HCT116 (cell line): ENCODE data around the gene ASS1.

Experiments used
- EZH2 ChIP-seq: fragments of 200-600 bp; sonication (generic); IDR thresholded peaks from 2 replicates; pipeline ENCODE4 v1.6.1; 2017; ENCODE audit warnings: antibody characterized with exemption, mixed run types
- EZH2phosphoT487 ChIP-seq: fragments of 200-600 bp; IDR thresholded peaks from 2 replicates; pipeline ENCODE4 v1.6.1; 2018; ENCODE audit warnings: antibody characterized with exemption, borderline replicate concordance
- MAX ChIP-seq: IDR thresholded peaks from 2 replicates; pipeline ENCODE4 v1.6.1; 2012
- POLR2A ChIP-seq: IDR thresholded peaks from 2 replicates; pipeline ENCODE4 v1.7.0; 2011; ENCODE audit warnings: borderline replicate concordance; ENCODE audit not compliant: insufficient read depth, insufficient read length; ENCODE audit errors: extremely low read depth
- REST ChIP-seq: IDR thresholded peaks from 2 replicates; pipeline ENCODE4 v1.6.1; 2012; ENCODE audit warnings: low read depth
- SIN3A ChIP-seq: IDR thresholded peaks from 2 replicates; pipeline ENCODE4 v1.6.1; 2012; ENCODE audit warnings: low read depth
- ZBTB33 ChIP-seq: IDR thresholded peaks from 2 replicates; pipeline ENCODE4 v1.6.1; 2011; ENCODE audit warnings: mild to moderate bottlenecking, low read length, moderate library complexity; ENCODE audit not compliant: insufficient replicate concordance; ENCODE audit errors: extremely low read depth
- TF ChIP-seq, protein P1 (sequence below), 3 experiments: fragments of 200-600 bp in 1 of 3; sonication (generic) in 1 of 3; IDR thresholded peaks in 2 of 3; conservative IDR thresholded peaks in 1 of 3; 2 replicates each; pipeline ENCODE4 v1.5.1; 2012 to 2017; ENCODE audit warnings: low read depth in 2 of 3, low read length in 2 of 3, antibody characterized with exemption in 1 of 3, borderline replicate concordance in 1 of 3, control low read depth in 1 of 3, mild to moderate bottlenecking in 1 of 3, mixed read lengths in 1 of 3, mixed run types in 1 of 3, moderate library complexity in 1 of 3; ENCODE audit not compliant: insufficient read depth in 1 of 3

DNA sequence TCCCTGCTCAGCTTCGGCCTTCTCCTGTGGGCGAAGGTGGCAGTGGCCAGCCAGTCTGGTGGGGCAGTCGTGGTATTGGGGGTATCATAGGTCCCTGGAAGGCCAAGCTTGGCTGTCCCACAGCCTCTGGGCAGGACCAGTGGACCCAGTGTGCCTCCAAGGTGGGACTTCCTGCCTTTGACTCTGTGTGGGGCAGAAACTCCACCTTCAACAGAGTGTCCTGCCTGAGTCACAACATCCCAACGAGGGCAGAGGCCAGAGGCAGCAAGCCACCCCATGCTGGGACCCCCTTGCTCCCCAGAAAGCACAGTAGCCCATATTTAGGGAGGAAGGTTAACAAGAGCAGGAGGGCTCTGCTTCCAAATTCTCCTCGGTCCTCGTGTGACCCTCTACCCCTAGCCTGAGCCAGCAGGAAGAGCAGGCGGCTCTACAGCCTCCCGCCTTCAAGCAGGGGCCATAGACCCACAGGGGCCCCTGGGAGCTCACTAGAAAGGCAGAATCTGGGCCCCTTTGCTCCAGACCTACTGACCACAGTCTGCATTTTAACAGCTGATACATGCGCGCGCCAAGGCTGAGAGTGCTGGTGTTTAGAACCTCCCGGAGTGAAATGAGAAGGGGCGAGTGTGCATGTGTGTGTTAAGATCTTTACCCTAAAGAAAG lies 83.0 kb downstream of the ASS1 start:
- TF ChIP-seq, protein P1, sequence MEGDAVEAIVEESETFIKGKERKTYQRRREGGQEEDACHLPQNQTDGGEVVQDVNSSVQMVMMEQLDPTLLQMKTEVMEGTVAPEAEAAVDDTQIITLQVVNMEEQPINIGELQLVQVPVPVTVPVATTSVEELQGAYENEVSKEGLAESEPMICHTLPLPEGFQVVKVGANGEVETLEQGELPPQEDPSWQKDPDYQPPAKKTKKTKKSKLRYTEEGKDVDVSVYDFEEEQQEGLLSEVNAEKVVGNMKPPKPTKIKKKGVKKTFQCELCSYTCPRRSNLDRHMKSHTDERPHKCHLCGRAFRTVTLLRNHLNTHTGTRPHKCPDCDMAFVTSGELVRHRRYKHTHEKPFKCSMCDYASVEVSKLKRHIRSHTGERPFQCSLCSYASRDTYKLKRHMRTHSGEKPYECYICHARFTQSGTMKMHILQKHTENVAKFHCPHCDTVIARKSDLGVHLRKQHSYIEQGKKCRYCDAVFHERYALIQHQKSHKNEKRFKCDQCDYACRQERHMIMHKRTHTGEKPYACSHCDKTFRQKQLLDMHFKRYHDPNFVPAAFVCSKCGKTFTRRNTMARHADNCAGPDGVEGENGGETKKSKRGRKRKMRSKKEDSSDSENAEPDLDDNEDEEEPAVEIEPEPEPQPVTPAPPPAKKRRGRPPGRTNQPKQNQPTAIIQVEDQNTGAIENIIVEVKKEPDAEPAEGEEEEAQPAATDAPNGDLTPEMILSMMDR (IDR thresholded peaks at IDR 0.05 in 2 of 3, conservative IDR thresholded peaks at IDR 0.05 in 1 of 3; ENCODE audit: borderline replicate concordance in 1 of 3, insufficient read depth in 1 of 3, low read depth in 2 of 3, low read length in 2 of 3) = no peak
- TF ChIP-seq POLR2A = no peak
- no peak for TF ChIP-seq EZH2phosphoT487
- no peak for TF ChIP-seq EZH2
- no peak for TF ChIP-seq MAX
- no peak for TF ChIP-seq SIN3A
- TF ChIP-seq REST = no peak
- TF ChIP-seq ZBTB33 = no peak
